B cell (primary cell): ENCODE measurements around the gene POU2F2. TPM values are rescaled to one million over a fixed set of nuclear protein-coding genes. Genes with fewer than 3 reads are reported as not detected.
A peak's percentile ranks its signal among the peaks of the same experiment; 100 is the strongest.

Experiments
- ATAC-seq: fragments of 200-7000 bp; cut with Tn5 transposase; one replicate; pipeline ENCODE4 v1.10.0; 2021; ENCODE audit warnings: low read depth, mild to moderate bottlenecking, moderate number of reproducible peaks, moderate library complexity
- CTCF ChIA-PET: fragments of 350-600 bp; sonication (Branson Sonifier 250); formaldehyde crosslinking; loops from one replicate; lab custom pipeline; 2021; ENCODE audit warnings: antibody characterized with exemption, inconsistent platforms; lab: Charles Lee
- POLR2A ChIA-PET: fragments of 350-600 bp; sonication (Branson Sonifier 250); formaldehyde crosslinking; loops from one replicate; lab custom pipeline; 2021; ENCODE audit warnings: antibody characterized with exemption; lab: Charles Lee
- DNase-seq: peaks from one replicate; pipeline ENCODE4 v3.0.0; 2013
- H2AFZ ChIP-seq: 2 replicates; pipeline ENCODE4 v1.6.1; 2012; ENCODE audit warnings: mild to moderate bottlenecking, low read depth, low read length; ENCODE audit not compliant: insufficient read depth, poor library complexity, severe bottlenecking
- H3K27ac ChIP-seq, 2 donors: 1 replicate in 1 of 2; 2 replicates in 1 of 2; pipeline ENCODE4 v1.5.1; 2012 to 2013; ENCODE audit warnings: low read length in 2 of 2, mild to moderate bottlenecking in 2 of 2, moderate library complexity in 1 of 2
- H3K27me3 ChIP-seq, 4 experiments: fragments of 200-600 bp in 1 of 4; sonication (generic) in 1 of 4; replicated peaks in 1 of 4; 1 replicate in 2 of 4; 2 replicates in 2 of 4; pipeline versions ENCODE4 v1.6.1 to v1.7.0; 2013 to 2016; ENCODE audit warnings: low read length in 3 of 4, mild to moderate bottlenecking in 2 of 4, mixed read lengths in 1 of 4, moderate library complexity in 1 of 4; ENCODE audit not compliant: insufficient read depth in 4 of 4, control insufficient read depth in 3 of 4; ENCODE audit errors: control extremely low read depth in 1 of 4
- H3K36me3 ChIP-seq, 2 experiments: replicated peaks in 1 of 2; 1 replicate in 1 of 2; 2 replicates in 1 of 2; pipeline versions ENCODE4 v1.6.1 to v1.7.1; 2013; ENCODE audit warnings: low read length in 1 of 2; ENCODE audit not compliant: insufficient read depth in 2 of 2, control insufficient read depth in 1 of 2; ENCODE audit errors: control extremely low read depth in 1 of 2, extremely low read depth in 1 of 2
- H3K4me1 ChIP-seq, 2 donors: fragments of 200-600 bp in 1 of 2; sonication (generic) in 1 of 2; 1 replicate in 1 of 2; 2 replicates in 1 of 2; pipeline versions ENCODE4 v1.5.1 to v1.6.1; 2013 to 2017; ENCODE audit warnings: low read length in 2 of 2; ENCODE audit not compliant: control insufficient read depth in 2 of 2, insufficient read depth in 2 of 2
- H3K4me2 ChIP-seq: replicated peaks from 2 replicates; pipeline ENCODE3; 2012; ENCODE audit warnings: mild to moderate bottlenecking, low read depth, low read length; ENCODE audit not compliant: poor library complexity, severe bottlenecking
- H3K4me3 ChIP-seq, 5 experiments: fragments of 200-600 bp in 1 of 5; sonication (generic) in 1 of 5; 1 replicate in 3 of 5; 2 replicates in 2 of 5; pipeline versions ENCODE4 v1.5.1 to v1.7.0; 2011 to 2016; ENCODE audit warnings: low read length in 4 of 5, mild to moderate bottlenecking in 4 of 5, low read depth in 2 of 5, control low read depth in 1 of 5, moderate library complexity in 1 of 5; ENCODE audit not compliant: insufficient read depth in 1 of 5; ENCODE audit errors: control extremely low read depth in 1 of 5, extremely low read depth in 1 of 5
- H3K79me2 ChIP-seq: fragments of 200-600 bp; sonication (generic); one replicate; pipeline ENCODE4 v1.6.0; 2016; ENCODE audit warnings: low read length; ENCODE audit not compliant: control insufficient read depth, insufficient read depth
- H3K9ac ChIP-seq: fragments of 200-600 bp; sonication (generic); 2 replicates; pipeline ENCODE4 v1.6.1; 2017; ENCODE audit warnings: mild to moderate bottlenecking, low read length, moderate library complexity
- H3K9me3 ChIP-seq, 3 donors: one replicate each; pipeline versions ENCODE4 v1.6.1 to v1.7.1; 2013; ENCODE audit warnings: low read length in 2 of 3; ENCODE audit not compliant: control insufficient read depth in 2 of 3, insufficient read depth in 1 of 3; ENCODE audit errors: control extremely low read depth in 1 of 3
- H4K20me1 ChIP-seq: 2 replicates; pipeline ENCODE4 v1.6.0; 2012; ENCODE audit warnings: mild to moderate bottlenecking, low read length; ENCODE audit not compliant: insufficient read depth, control insufficient read depth, poor library complexity, severe bottlenecking
- H3K27ac Mint-ChIP-seq: one replicate; pipeline ENCODE4 v1.8.0; 2021; ENCODE audit warnings: mixed read lengths
- H3K27me3 Mint-ChIP-seq: one replicate; pipeline ENCODE4 v1.8.0; 2021; ENCODE audit warnings: mixed read lengths
- H3K4me1 Mint-ChIP-seq: one replicate; pipeline ENCODE4 v1.8.0; 2021; ENCODE audit warnings: mixed read lengths
- H3K4me3 Mint-ChIP-seq: one replicate; pipeline ENCODE4 v1.8.0; 2021; ENCODE audit warnings: mixed read lengths
- H3K9me3 Mint-ChIP-seq: one replicate; pipeline ENCODE4 v1.8.0; 2022; ENCODE audit warnings: mixed read lengths; ENCODE audit not compliant: insufficient read depth
- EZH2 ChIP-seq: IDR thresholded peaks from 2 replicates; pipeline ENCODE4 v1.6.1; 2012; ENCODE audit warnings: borderline replicate concordance, low read depth, mild to moderate bottlenecking, moderate library complexity, low read length; ENCODE audit not compliant: insufficient read depth, poor library complexity, severe bottlenecking
- WGBS: methylation state at CpG from one replicate; pipeline ENCODE4 v1.1.5; 2013; ENCODE audit warnings: missing lambda C conversion rate; ENCODE audit not compliant: insufficient coverage; 5-methylcytosine and 5-hydroxymethylcytosine counted together
- intact Hi-C: fragments of 100-400 bp; cut with micrococcal nuclease; formaldehyde crosslinking; loops from one replicate; pipeline ENCODE4 v1.10.0; 2022
- polyA plus RNA-seq: library from polyadenylated mRNA; depleted of rRNA; stranded (reverse); fragments of >200 nt; gene quantifications from 2 replicates; pipeline ENCODE4 v1.2.3, GENCODE V29; 2012
- total RNA-seq, 2 donors: library from RNA; stranded (reverse); fragments of 120-200 nt in 1 of 2; gene quantifications; 1 replicate in 1 of 2; 2 replicates in 1 of 2; pipeline versions ENCODE4 v1.2.3 to v1.2.4, GENCODE V29; 2013 to 2022
- TF ChIP-seq, protein P1 (sequence below): fragments of 200-600 bp; IDR thresholded peaks from one replicate; pipeline ENCODE4 v1.8.0; 2022; ENCODE audit warnings: antibody characterized with exemption, mild to moderate bottlenecking

Gene POU2F2
- total and polyA plus RNA-seq, 2 donors (not counting 1 experiment from before 2014, with no cell fraction given), result 152 to 170 TPM

DNA sequence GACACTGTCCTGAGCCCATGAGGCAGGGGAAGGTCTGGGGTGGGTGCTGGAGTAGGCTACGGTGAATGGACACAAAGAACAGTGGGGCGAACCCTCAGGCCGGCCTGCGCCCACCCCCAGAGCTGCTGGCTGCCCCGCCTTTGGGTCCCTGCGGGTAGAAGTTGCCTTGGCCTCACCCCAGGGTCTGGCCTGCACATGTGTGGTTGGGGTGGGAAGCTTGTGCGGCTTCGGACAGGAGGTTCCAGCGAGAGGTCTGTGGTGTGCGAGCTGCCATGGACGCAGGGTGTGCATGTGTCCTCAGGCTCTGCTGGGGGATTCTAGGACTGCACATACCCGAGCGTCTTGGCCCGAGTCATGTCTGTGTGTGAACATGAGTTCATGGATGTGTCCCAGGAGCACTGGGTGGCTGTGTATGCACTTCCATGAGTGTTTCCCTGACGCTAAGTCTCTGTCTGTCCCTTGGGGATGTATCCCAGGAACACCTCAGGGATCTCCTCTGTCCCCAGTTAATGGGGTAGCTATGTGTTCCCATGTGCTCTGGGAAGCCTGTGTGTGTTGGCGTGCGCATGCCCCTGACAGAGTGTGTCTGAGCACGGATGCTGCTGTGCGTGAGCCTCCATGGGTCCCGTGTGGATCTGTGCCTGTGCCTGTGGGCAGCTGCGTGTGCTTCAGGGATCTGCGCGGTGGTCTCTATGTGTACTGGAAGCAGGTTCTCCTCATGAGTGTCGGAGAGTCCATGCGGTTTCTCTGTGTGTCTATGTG, 20.8 kb upstream of the POU2F2 start:
- Histone ChIP-seq H3K4me2 (no peak overlapping the region), H4K20me1 (peaks cover 37% of the 10 kb centered on the region), H3K9ac (no peak overlapping the region), H3K27me3 (no peaks in the 10 kb centered on the region), H3K79me2 (peaks cover 18% of the 10 kb centered on the region), H3K27ac (no peak overlapping the region), H3K4me3 (no peak overlapping the region), H3K9me3 (no peaks in the 10 kb centered on the region), H3K4me1 (peaks cover 23% of the 10 kb centered on the region in 2 donors), H2AFZ (no peak overlapping the region), H3K36me3 (peaks cover 0 to 9% of the 10 kb centered on the region in 2 experiments)
- Mint-ChIP-seq H3K27me3 (no peaks in the 10 kb centered on the region), H3K27ac (no peak overlapping the region), H3K4me1 (peaks cover 33% of the 10 kb centered on the region), H3K4me3 (peak overlapping the region; percentile 5), H3K9me3 (no peaks in the 10 kb centered on the region)
- TF ChIP-seq, protein P1, sequence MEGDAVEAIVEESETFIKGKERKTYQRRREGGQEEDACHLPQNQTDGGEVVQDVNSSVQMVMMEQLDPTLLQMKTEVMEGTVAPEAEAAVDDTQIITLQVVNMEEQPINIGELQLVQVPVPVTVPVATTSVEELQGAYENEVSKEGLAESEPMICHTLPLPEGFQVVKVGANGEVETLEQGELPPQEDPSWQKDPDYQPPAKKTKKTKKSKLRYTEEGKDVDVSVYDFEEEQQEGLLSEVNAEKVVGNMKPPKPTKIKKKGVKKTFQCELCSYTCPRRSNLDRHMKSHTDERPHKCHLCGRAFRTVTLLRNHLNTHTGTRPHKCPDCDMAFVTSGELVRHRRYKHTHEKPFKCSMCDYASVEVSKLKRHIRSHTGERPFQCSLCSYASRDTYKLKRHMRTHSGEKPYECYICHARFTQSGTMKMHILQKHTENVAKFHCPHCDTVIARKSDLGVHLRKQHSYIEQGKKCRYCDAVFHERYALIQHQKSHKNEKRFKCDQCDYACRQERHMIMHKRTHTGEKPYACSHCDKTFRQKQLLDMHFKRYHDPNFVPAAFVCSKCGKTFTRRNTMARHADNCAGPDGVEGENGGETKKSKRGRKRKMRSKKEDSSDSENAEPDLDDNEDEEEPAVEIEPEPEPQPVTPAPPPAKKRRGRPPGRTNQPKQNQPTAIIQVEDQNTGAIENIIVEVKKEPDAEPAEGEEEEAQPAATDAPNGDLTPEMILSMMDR, result no peak
- TF ChIP-seq EZH2, result no peak
- ATAC-seq (no peak), DNase-seq (no peak)
- POLR2A ChIA-PET, result no interaction called here
- CTCF ChIA-PET, result no interaction called here
- WGBS, result 98% methylated on average over 25 of the region's 25 CpGs
- intact Hi-C loops, result no loop called here

DNA sequence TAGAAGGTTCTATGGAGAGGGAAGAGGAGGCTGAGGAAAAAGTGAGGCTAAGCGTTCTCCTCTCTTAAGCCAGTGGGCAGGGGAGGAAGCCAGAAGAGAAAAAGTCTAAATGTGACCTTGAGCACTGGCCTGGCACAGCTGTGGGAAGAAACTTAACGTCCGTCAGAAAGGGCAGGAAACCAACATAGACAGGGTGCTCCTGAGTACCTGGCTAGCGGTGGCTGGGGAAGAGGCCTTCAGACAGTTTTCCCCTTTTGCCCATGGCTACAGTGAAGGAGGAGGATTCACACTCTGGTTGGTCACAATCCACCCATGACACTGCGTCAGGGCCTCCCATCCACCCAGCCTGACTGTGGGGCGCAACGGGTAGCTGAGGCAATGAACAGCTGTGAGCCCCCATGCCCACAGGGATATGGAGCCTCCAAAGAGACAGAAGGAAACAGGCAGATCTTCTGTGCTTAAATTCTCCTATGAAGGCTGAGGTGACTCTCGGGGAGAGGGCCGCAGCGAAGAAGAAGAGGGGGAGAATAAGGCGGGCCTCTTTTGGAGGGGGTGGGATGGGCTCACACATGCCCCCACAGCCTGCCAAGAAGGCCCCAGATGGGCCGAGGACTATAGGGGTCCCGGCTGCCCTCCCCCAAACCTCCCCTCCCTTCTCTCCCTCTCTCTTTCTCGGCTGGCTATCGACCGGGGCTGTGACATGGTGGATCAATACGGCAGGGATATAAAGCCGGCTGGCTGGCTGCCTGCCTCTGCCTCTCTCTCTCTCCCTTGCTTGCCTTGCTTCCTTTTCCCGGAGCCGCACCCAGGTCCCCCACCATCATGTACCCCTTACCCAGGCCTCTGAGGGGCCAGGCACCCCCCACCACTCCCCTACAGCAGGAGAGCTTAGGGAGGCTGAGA, 19.8 kb upstream of the POU2F2 start:
- peaks cover 37% of the 10 kb centered on the region for H4K20me1 ChIP-seq
- Mint-ChIP-seq H3K27ac (no peak overlapping the region), H3K4me3 (no peak overlapping the region), H3K9me3 (no peaks in the 10 kb centered on the region), H3K27me3 (no peaks in the 10 kb centered on the region), H3K4me1 (peaks cover 33% of the 10 kb centered on the region)
- H3K79me2 ChIP-seq, result peaks cover 18% of the 10 kb centered on the region
- no peak for TF ChIP-seq EZH2
- TF ChIP-seq, protein P1, result no peak
- ATAC-seq (no peak), DNase-seq (no peak)
- no peaks in the 10 kb centered on the region for H3K27me3 ChIP-seq
- no peak overlapping the region for H3K4me2 ChIP-seq
- H2AFZ ChIP-seq, result no peak overlapping the region
- H3K4me1 ChIP-seq, result peaks cover 23% of the 10 kb centered on the region in 2 donors
- ChIA-PET POLR2A (no interaction called here), CTCF (no interaction called here)
- H3K27ac ChIP-seq, result no peak overlapping the region
- H3K9me3 ChIP-seq, result no peaks in the 10 kb centered on the region
- H3K9ac ChIP-seq, result no peak overlapping the region
- H3K36me3 ChIP-seq, result peaks cover 0 to 4% of the 10 kb centered on the region in 2 experiments
- intact Hi-C loops, result no loop called here
- H3K4me3 ChIP-seq, result no peak overlapping the region
- WGBS, result 88% methylated on average over 11 of the region's 20 CpGs
